DMS153 treated with DMSO at 0.1 percent for 48 hours (cell line): ENCODE data around the gene RPP38.

ENCODE experiments used
- DNase-seq: peaks from one replicate; lab custom pipeline; 2025; ENCODE audit not compliant: unreplicated experiment; lab: John Stamatoyannopoulos, UW

RPP38 gene

GRCh38 chr10:15097011-15097812 is at the start of gene RPP38:
TSS of gene RPP38 (plus strand) at chr10:15097355. CDS start at chr10:15103315, 5,960 bp downstream.
- DNase-seq: peak; percentile 31

- DNase-seq: no peak
These were observed 47.6 kb upstream of the RPP38 start for GRCh38 chr10:15049533-15049932.

GRCh38 chr10:15052121-15052520 is 45.0 kb upstream of the RPP38 start:
- no peak for DNase-seq

GRCh38 chr10:15053061-15053460 is 44.1 kb upstream of the RPP38 start:
- DNase-seq: no peak

- no peak for DNase-seq
These were observed 38.5 kb upstream of the RPP38 start for GRCh38 chr10:15058689-15059088.

- no peak for DNase-seq
These were observed 37.2 kb upstream of the RPP38 start for GRCh38 chr10:15059914-15060313.

GRCh38 chr10:15060638-15061037 is 36.5 kb upstream of the RPP38 start:
- no peak for DNase-seq

GRCh38 chr10:15067154-15067553 is 30.0 kb upstream of the RPP38 start:
- no peak for DNase-seq

GRCh38 chr10:15068802-15069201 is 28.4 kb upstream of the RPP38 start:
- no peak for DNase-seq

GRCh38 chr10:15069230-15069629 is 27.9 kb upstream of the RPP38 start:
- DNase-seq: no peak

GRCh38 chr10:15072358-15072757 is 24.8 kb upstream of the RPP38 start:
- DNase-seq: no peak

GRCh38 chr10:15075421-15075820 is 21.7 kb upstream of the RPP38 start:
- no peak for DNase-seq

- DNase-seq: no peak
These were observed 13.3 kb upstream of the RPP38 start for GRCh38 chr10:15083674-15084501.

GRCh38 chr10:15084502-15084922 is 12.6 kb upstream of the RPP38 start:
- DNase-seq: peak; percentile 2

GRCh38 chr10:15088428-15089261 is 8.5 kb upstream of the RPP38 start, which contains the start of gene ACBD7:
TSS of gene ACBD7 (minus strand) at chr10:15088776. CDS start at chr10:15088728, 48 bp downstream.
- DNase-seq: peak; percentile 33

GRCh38 chr10:15091418-15091817 is 5.7 kb upstream of the RPP38 start:
- no peak for DNase-seq

- no peak for DNase-seq
These were observed 4.2 kb upstream of the RPP38 start for GRCh38 chr10:15092855-15093408.

- no peak for DNase-seq
These were observed 519 bp upstream of the RPP38 start for GRCh38 chr10:15096661-15097010.

- DNase-seq: no peak
These were observed 2.7 kb downstream of the RPP38 start for GRCh38 chr10:15099886-15100285.

- no peak for DNase-seq
These were observed 6.4 kb downstream of the RPP38 start for GRCh38 chr10:15103513-15103912.
